CD4-positive, alpha-beta T cell treated with Interleukin-15 for 1 hour (primary cell): ENCODE data around the gene TBC1D16.
"Not testable (repeated sequence)": the region's sequence is repeated elsewhere in the genome, so short reads cannot be mapped to it uniquely, and the experiment has no call there.

Experiments used
- DNase-seq: peaks from one replicate; pipeline ENCODE4 v3.0.0-alpha.2; 2020

Gene TBC1D16

GRCh38 chr17:80002070-80002641 is 33.5 kb downstream of the TBC1D16 start:
- DNase-seq = no peak

GRCh38 chr17:80000981-80001775 is 34.5 kb downstream of the TBC1D16 start:
- DNase-seq = no peak

- no peak for DNase-seq
Measured at GRCh38 chr17:80000136-80000535, 35.5 kb downstream of the TBC1D16 start.

GRCh38 chr17:79997011-79997660 is 38.5 kb downstream of the TBC1D16 start:
- peak; percentile 91 for DNase-seq

- DNase-seq = no peak
Measured at GRCh38 chr17:79996291-79996690, 39.4 kb downstream of the TBC1D16 start.

GRCh38 chr17:79995696-79996095 is 40.0 kb downstream of the TBC1D16 start:
- no peak for DNase-seq

GRCh38 chr17:79994602-79995001 is 41.1 kb downstream of the TBC1D16 start:
- no peak for DNase-seq

- DNase-seq = not testable (repeated sequence)
Measured at GRCh38 chr17:79994228-79994569, 41.5 kb downstream of the TBC1D16 start.

- peak; percentile 74 for DNase-seq
Measured at GRCh38 chr17:79993390-79994227, 42.1 kb downstream of the TBC1D16 start.

- DNase-seq = no peak
Measured at GRCh38 chr17:79992649-79993389, 42.9 kb downstream of the TBC1D16 start.

- DNase-seq = no peak
Measured at GRCh38 chr17:79991924-79992648, 43.6 kb downstream of the TBC1D16 start.

- peak; percentile 88 for DNase-seq
Measured at GRCh38 chr17:79991140-79991923, 44.3 kb downstream of the TBC1D16 start.

GRCh38 chr17:79990704-79991103 is 45.0 kb downstream of the TBC1D16 start:
- no peak for DNase-seq

GRCh38 chr17:79990051-79990592 is 45.5 kb downstream of the TBC1D16 start:
- DNase-seq = no peak

- DNase-seq = peak; percentile 10
Measured at GRCh38 chr17:79989106-79989835, 46.4 kb downstream of the TBC1D16 start.

GRCh38 chr17:79988185-79988971 is 47.3 kb downstream of the TBC1D16 start:
- DNase-seq = peak; percentile 15

GRCh38 chr17:79987935-79988184 is 47.8 kb downstream of the TBC1D16 start:
- DNase-seq = no peak

GRCh38 chr17:79987187-79987934 is 48.3 kb downstream of the TBC1D16 start:
- DNase-seq = no peak
